Smooth muscle cell (in vitro differentiated cells): ENCODE data around the gene MEGF11. TPM values are rescaled to one million over a fixed set of nuclear protein-coding genes. Genes with fewer than 3 reads are reported as not detected.

ENCODE experiments used
- DNase-seq: peaks from one replicate; lab custom pipeline; 2025; ENCODE audit not compliant: unreplicated experiment; lab: John Stamatoyannopoulos, UW
- H2AFZ ChIP-seq: fragments of 200-600 bp; sonication (generic); 2 replicates; pipeline ENCODE4 v1.6.0; 2016; ENCODE audit warnings: antibody characterized with exemption, low read depth, mild to moderate bottlenecking
- H3F3A ChIP-seq: fragments of 200-600 bp; sonication (generic); 2 replicates; pipeline ENCODE4 v1.6.0; 2017; ENCODE audit warnings: antibody characterized with exemption, low read depth
- H3K27ac ChIP-seq: fragments of 200-600 bp; sonication (generic); 2 replicates; pipeline ENCODE4 v1.5.1; 2016; ENCODE audit warnings: low read depth, mild to moderate bottlenecking
- H3K27me3 ChIP-seq: fragments of 200-600 bp; sonication (generic); 2 replicates; pipeline ENCODE4 v1.6.1; 2016; ENCODE audit warnings: low read depth, mild to moderate bottlenecking
- H3K36me3 ChIP-seq: fragments of 200-600 bp; sonication (generic); 2 replicates; pipeline ENCODE4 v1.5.1; 2016; ENCODE audit warnings: low read depth
- H3K4me1 ChIP-seq: fragments of 200-600 bp; sonication (generic); 2 replicates; pipeline ENCODE4 v1.5.1; 2016; ENCODE audit warnings: low read depth
- H3K4me2 ChIP-seq: fragments of 200-600 bp; sonication (generic); 2 replicates; pipeline ENCODE4 v1.6.0; 2016; ENCODE audit warnings: mild to moderate bottlenecking
- H3K4me3 ChIP-seq: fragments of 200-600 bp; sonication (generic); 2 replicates; pipeline ENCODE4 v1.5.1; 2016; ENCODE audit warnings: mild to moderate bottlenecking
- H3K79me2 ChIP-seq: fragments of 200-600 bp; sonication (generic); 2 replicates; pipeline ENCODE4 v1.6.0; 2016; ENCODE audit warnings: low read depth, mild to moderate bottlenecking
- H3K9ac ChIP-seq: fragments of 200-600 bp; sonication (generic); 2 replicates; pipeline ENCODE4 v1.6.0; 2016; ENCODE audit warnings: low read depth
- H3K9me3 ChIP-seq: fragments of 200-600 bp; sonication (generic); replicated peaks from 2 replicates; pipeline ENCODE4 v1.5.1; 2016; ENCODE audit warnings: low read depth
- H4K20me1 ChIP-seq: fragments of 200-600 bp; sonication (generic); 2 replicates; pipeline ENCODE4 v1.6.0; 2016; ENCODE audit warnings: low read depth
- CTCF ChIP-seq: fragments of 200-600 bp; sonication (generic); IDR thresholded peaks from 2 replicates; pipeline ENCODE4 v1.5.1; 2017; ENCODE audit warnings: borderline replicate concordance, mild to moderate bottlenecking, antibody characterized with exemption; ENCODE audit not compliant: insufficient read depth, poor library complexity, severe bottlenecking
- WGBS: methylation state at CpG from one replicate; pipeline ENCODE4 v1.1.7; 2016; ENCODE audit warnings: low lambda C conversion rate; 5-methylcytosine and 5-hydroxymethylcytosine counted together
- polyA plus RNA-seq: library from polyadenylated mRNA; unstranded; fragments of >200 nt; fragmentation: Nextera tagmentation; extraction: Ambion mirVana; gene quantifications from 2 replicates; pipeline ENCODE4 v1.2.1, GENCODE V29; 2016
- total RNA-seq: library from RNA; depleted of rRNA; stranded (reverse); fragments of >200 nt; gene quantifications from 2 replicates; pipeline ENCODE4 v1.2.3, GENCODE V29; 2014

The MEGF11 gene
- total and polyA plus RNA-seq, 2 experiments from 2014 or later = 0.08 TPM; not detected in 1

DNA sequence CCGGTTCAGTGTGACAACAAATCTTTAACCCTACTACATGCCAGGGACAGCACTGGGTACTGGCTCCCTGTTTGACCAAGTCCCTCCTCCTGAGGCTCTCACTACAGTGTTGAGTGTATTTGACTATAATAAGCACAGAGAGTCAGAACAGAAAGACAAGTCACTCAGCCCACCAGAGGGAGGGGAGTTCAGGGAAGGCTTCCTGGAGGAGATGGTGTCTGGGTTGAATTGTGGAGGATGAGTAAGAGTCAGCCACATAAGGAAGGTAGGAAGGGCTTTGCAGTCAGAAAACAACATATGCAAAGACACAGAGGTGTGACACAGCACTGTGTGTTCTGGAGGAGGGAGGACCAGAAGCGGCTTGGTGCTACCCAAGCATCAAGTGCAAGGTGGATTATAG lies 17.7 kb downstream of the MEGF11 start:
- Histone ChIP-seq H3K27ac (no peak overlapping the region), H3K4me3 (no peak overlapping the region), H3F3A (no peaks in the 10 kb centered on the region), H2AFZ (no peak overlapping the region), H3K36me3 (no peaks in the 10 kb centered on the region), H3K9me3 (no peaks in the 10 kb centered on the region), H3K4me2 (no peak overlapping the region), H3K4me1 (no peaks in the 10 kb centered on the region), H3K79me2 (no peaks in the 10 kb centered on the region), H3K9ac (no peak overlapping the region), H3K27me3 (peaks cover 4% of the 10 kb centered on the region), H4K20me1 (no peaks in the 10 kb centered on the region)
- DNase-seq = no peak
- no peak for TF ChIP-seq CTCF
- WGBS = 94% methylated on average over 2 of the region's 2 CpGs

DNA sequence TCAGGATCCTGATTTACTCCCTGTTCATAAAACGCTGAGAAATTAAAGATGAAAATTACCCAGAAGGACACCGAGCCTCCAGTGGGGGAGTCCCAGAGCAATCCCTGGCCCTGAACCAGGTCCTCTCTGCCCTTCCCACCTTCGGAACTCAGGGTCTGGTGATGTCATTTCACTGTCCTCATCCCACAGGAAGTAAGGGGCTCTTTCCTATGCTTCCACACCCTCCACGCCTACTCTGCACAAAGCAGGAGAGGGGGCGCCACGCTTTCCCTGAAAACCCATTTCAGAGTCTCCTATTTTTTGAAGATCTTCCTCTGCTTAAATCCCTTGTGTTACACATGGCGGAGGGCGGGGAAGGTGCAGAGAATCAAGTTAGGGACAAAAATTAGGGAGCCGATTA lies 18.8 kb downstream of the MEGF11 start:
- 71% methylated on average over 9 of the region's 9 CpGs for WGBS
- H3K79me2 ChIP-seq = no peaks in the 10 kb centered on the region
- no peaks in the 10 kb centered on the region for H4K20me1 ChIP-seq
- DNase-seq = no peak
- H2AFZ ChIP-seq = no peak overlapping the region
- no peaks in the 10 kb centered on the region for H3K9me3 ChIP-seq
- no peaks in the 10 kb centered on the region for H3F3A ChIP-seq
- no peak overlapping the region for H3K9ac ChIP-seq
- no peaks in the 10 kb centered on the region for H3K4me1 ChIP-seq
- H3K36me3 ChIP-seq = no peaks in the 10 kb centered on the region
- no peak overlapping the region for H3K27ac ChIP-seq
- H3K4me3 ChIP-seq = no peak overlapping the region
- no peak overlapping the region for H3K4me2 ChIP-seq
- TF ChIP-seq CTCF = no peak
- peaks cover 4% of the 10 kb centered on the region for H3K27me3 ChIP-seq

DNA sequence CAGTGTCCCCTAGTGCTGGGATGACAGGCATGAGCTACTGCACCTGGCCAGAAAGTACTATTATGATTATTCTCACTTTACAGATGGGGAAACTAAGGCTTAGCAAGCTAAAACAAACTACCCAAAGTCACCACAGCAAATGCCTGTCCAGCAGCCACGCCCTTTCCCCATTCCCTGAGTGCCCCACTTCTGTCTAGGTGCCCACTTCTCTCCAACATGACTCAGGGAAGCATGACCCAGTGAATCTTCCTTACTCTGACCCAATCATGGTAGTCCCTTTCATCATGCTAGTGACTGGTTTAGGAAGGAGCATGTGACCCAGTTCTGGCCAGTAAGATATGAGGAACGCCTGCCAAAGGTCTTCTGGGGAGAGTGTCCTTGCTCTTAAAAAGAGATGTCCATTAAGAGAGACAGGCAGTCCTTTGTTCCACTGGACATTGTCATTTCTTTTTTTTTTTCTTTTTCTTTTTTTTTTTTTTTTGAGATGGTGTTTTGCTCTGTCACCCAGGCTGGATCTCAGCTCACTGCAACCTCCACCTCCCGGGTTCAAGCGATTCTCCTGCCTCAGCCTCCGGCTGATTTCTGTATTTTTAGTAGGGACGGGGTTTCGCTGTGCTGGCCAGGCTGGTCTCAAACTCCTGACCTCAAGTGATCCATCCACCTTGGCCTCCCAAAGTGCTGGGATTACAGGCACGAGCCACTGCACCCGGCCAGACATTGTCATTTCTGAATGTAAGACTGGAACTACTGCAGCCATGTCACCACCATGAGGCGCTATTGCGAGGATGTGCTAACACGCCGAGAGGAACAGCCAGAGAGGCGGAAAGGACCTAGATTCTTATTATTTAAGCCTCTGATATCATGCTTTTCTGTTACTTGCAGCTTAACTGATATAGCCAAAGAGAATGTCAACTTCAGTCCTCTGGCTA lies 19.8 kb downstream of the MEGF11 start:
- Histone ChIP-seq H3K4me2 (no peak overlapping the region), H3K27ac (no peak overlapping the region), H2AFZ (no peak overlapping the region), H3K9ac (no peak overlapping the region), H4K20me1 (no peaks in the 10 kb centered on the region), H3F3A (no peaks in the 10 kb centered on the region), H3K36me3 (no peaks in the 10 kb centered on the region), H3K9me3 (no peaks in the 10 kb centered on the region), H3K27me3 (peaks cover 4% of the 10 kb centered on the region), H3K4me1 (no peaks in the 10 kb centered on the region), H3K4me3 (no peak overlapping the region), H3K79me2 (no peaks in the 10 kb centered on the region)
- DNase-seq = no peak
- WGBS = 82% methylated on average over 14 of the region's 14 CpGs
- peak; percentile 6 for TF ChIP-seq CTCF

DNA sequence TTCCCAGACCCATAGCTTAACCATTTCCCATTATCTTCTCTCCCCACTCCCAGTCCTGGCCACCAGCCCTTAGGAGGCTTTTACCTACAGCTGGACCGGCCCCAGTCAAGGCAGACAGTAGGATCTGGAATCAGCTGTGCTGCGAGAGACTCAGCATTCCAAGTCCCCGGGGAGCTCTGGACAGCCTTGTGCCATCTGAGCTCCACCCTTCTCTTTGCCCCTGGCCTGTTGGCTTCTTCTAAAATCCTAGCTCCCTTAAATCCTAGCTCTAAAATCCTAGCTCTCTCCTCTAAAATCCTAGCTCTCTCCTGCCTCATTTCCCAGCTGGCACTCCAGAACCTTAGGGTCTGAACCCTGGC lies 21.3 kb downstream of the MEGF11 start:
- no peak overlapping the region for H2AFZ ChIP-seq
- WGBS = 91% methylated on average over 3 of the region's 3 CpGs
- TF ChIP-seq CTCF = no peak

More for the DNA sequence above, 21.3 kb downstream of the MEGF11 start:
- Histone ChIP-seq H3K9me3 (no peaks in the 10 kb centered on the region), H3K27me3 (peaks cover 4% of the 10 kb centered on the region), H3K4me1 (no peaks in the 10 kb centered on the region), H3K4me2 (no peak overlapping the region), H3K36me3 (no peaks in the 10 kb centered on the region), H3F3A (no peaks in the 10 kb centered on the region), H3K27ac (no peak overlapping the region), H3K9ac (no peak overlapping the region), H3K79me2 (no peaks in the 10 kb centered on the region), H4K20me1 (no peaks in the 10 kb centered on the region), H3K4me3 (no peak overlapping the region)
- DNase-seq = no peak
